Gastroesophageal sphincter (tissue), 3 donors: ENCODE results near the gene APOH.

Experiments used
- CTCF ChIP-seq, 4 experiments: fragments of 200-600 bp in 2 of 4; fragments of 450-650 bp in 2 of 4; sonication (generic) in 1 of 4; IDR thresholded peaks; one replicate each; pipeline ENCODE4 v1.5.1; 2017 to 2019; ENCODE audit warnings: antibody characterized with exemption in 4 of 4, mild to moderate bottlenecking in 2 of 4, moderate library complexity in 2 of 4
- EP300 ChIP-seq: sonication (generic); formaldehyde crosslinking; IDR thresholded peaks from one replicate; pipeline ENCODE4 v1.6.1; 2017; ENCODE audit warnings: antibody characterized with exemption, mild to moderate bottlenecking
- POLR2A ChIP-seq, 2 donors: fragments of 450-650 bp; IDR thresholded peaks; one replicate each; pipeline ENCODE4 v1.6.1; 2017; ENCODE audit warnings: antibody characterized with exemption in 2 of 2, mild to moderate bottlenecking in 2 of 2, moderate library complexity in 1 of 2
- POLR2AphosphoS5 ChIP-seq: sonication (generic); formaldehyde crosslinking; IDR thresholded peaks from one replicate; pipeline ENCODE4 v1.6.1; 2017; ENCODE audit warnings: antibody characterized with exemption

DNA sequence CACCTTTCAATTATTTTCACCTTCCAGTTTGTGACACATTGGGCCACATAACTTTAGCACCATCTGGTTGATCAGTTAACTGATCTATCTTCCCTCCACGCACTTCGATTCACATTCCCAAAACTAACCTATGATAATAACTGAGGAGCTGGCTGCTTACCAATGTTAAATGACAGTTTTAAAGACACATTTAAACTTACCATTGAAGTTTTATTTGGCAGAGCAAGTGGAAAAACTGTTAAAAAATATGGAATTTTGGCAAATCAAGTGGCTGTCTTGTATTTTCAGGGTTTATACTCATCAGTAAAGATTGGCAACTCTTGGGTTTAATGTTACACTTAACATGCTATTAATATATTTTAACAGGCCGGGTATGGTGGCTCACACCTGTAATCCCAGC, 5.4 kb upstream of the APOH start:
- TF ChIP-seq CTCF (IDR thresholded peaks at IDR 0.05) (no peak), POLR2AphosphoS5 (no peak), POLR2A (IDR thresholded peaks at IDR 0.05) (no peak), EP300 (no peak)
